Stimulated activated CD4-positive, alpha-beta T cell treated with anti-CD3 and anti-CD28 coated beads, Interleukin-4, amount 100 ng/mL, for 24 hours (primary cell): ENCODE data around the gene C16orf96.

Experiments used
- DNase-seq: peaks from one replicate; pipeline ENCODE4 v3.0.0-alpha.2; 2020

C16orf96 gene

GRCh38 chr16:4525634-4526277 is 30.4 kb upstream of the C16orf96 start:
- DNase-seq, result no peak

- DNase-seq, result peak; percentile 18
Observed at GRCh38 chr16:4529085-4530060, 26.8 kb upstream of the C16orf96 start.

- DNase-seq, result no peak
Observed at GRCh38 chr16:4531811-4532210, 24.3 kb upstream of the C16orf96 start.

- no peak for DNase-seq
Observed at GRCh38 chr16:4532238-4532637, 23.9 kb upstream of the C16orf96 start.

- DNase-seq, result no peak
Observed at GRCh38 chr16:4533490-4533889, 22.6 kb upstream of the C16orf96 start.

DNA sequence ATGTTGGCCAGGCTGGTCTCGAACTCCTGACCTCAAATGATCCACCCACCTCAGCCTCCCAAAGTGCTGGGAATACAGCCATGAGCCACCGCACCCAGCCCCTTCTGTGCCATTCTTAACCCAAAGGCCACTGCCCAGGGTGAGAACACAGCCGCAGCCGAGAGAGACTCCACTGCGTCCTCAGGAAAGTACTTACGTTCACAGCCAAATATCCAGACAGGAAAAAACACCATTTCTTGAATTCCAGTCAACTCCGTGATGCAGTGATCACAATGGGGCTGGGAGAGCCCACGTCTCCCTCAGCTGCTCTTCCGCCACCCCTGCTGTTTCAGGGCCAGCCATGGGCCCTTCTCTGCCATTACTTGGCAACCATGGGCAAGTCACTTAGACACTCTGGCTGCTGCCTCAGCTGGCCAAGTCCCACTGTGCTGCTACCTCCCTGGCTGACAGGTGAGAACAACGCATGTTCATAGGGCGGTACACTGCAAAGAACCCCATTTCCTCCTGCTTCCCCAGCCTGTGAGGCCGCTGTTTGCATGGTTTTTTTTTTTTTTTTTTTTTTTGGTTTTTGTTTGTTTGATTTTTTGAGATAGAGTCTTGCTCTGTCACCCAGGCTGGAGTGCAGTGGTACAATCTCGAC is 21.9 kb upstream of the C16orf96 start:
- DNase-seq, result no peak

DNA sequence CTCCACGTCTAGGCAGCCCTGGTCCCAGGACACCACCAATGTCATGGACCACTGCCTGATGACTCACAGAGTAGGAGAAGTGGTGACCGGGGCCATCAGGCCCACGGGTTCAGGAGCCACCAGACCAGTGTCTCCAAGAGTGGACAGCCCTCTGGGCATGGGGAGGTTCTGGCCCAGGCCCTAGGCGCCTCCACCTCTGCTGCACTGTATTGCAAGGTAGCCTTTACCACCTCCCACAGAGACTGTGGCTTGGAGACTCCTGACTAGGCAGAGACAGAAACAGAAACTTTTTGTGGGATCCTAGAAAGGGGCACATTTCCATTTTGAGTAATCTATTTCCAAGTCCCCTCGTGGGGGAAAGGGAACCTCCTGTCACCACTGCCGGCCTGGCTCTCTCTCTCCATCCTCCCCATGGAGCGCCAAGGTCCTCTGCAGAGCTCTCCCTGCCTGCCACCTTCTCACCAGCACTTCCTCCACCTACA is 20.5 kb upstream of the C16orf96 start:
- DNase-seq, result peak; percentile 40

DNA sequence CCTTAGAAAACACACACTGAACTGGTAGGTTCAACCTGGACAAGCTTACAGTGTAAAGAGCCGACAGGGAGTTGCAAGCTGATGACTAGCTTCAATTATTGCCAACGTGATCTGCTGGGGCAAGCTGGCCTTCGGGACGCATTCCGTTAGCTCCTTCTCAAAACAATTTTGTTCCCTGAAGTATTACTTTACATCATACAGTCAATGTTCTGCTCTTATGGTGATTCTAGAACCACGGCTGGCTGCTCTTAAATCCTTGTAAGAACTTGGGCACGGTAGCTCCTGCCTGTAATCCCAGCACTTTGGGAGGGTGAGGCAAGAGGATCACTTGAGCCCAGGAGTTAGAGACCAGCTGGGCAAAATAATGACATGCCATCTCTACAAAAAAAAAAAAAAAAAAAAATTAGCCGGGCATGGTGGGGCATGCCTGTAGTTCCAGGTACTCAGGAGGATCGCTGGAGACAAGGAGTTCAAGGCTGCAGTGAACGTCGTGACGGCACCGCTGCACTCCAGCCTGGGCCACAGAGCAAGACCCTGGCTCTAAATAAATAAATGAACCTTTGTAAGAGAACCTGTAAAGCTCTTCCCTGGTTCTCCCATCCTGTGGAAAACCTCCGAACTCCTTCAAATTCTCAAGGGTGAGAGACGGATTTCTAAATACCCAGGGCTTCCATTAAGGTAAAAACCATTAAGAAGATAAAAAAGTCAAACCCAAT is 19.6 kb upstream of the C16orf96 start:
- no peak for DNase-seq

GRCh38 chr16:4537376-4538343 is 18.5 kb upstream of the C16orf96 start:
- DNase-seq, result no peak

DNA sequence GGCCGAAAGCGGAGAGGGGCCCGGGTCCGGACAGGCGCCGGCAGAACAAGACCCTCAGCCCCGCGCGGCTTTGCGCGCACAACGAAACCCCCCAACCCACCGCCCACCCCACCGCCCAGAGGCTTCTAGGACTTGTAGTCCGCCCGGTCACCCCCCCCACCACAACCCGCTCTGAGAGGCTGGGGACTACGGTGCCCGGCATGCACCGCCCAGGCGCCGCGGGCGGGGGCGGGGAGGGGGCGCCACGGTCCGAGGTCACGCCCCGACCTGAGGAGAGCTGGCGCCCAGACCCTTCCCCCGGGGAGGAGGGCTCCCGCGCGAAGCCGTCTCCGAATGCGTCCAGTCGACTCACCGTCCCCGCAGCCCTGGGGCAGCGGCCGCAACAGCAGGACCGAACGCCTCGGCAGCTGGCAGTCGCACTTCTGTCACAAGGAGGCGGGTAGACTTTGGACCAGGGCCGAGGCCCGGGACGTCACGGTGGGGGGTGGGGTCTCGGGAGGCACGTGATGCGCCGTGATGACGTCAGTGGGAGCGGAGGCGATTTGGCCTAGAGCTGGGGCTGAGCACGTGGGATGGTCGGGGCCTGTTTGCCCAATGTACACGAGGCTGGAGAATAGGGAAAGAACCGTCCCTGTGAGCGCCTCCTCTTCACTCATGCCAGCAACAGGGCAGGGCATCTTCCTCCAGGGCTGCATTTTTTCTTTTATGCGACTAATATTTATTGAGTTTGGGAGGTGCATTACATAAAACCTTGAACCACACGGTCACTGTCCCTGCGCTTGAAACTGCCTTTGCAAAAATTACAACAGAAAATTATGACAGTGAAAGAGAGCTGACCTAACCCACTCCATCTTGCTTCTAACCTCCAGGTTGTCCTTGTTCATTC is 17.5 kb upstream of the C16orf96 start, which contains the start of gene CDIP1:
TSS of gene CDIP1 (minus strand) at position 424 of the 886 bp plus-strand sequence. CDS start 24,643 bp downstream, outside the sequence.
- DNase-seq, result peak; percentile 96

GRCh38 chr16:4539716-4540284 is 16.3 kb upstream of the C16orf96 start:
- DNase-seq, result no peak

DNA sequence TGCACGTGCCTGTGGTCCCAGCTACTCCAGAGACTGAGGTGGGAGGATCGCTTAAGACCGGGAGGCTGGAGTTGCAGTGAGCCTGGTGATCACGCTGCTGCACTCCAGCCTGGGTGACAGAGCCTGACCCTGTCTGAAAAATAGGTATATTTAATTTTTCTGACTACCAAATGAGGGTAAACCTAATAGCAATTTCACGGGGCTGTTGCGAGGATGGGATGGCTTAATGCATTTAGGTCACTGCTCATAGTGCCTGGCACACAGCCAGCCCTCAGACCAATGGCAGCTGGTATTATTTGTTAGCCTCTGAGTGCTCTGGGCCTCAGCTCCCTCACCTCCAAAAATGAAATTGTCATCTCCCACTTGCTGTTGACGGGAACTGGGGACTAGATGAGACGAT is 11.7 kb upstream of the C16orf96 start:
- DNase-seq, result no peak

- DNase-seq, result no peak
Observed at GRCh38 chr16:4548124-4548523, 8.0 kb upstream of the C16orf96 start.

DNA sequence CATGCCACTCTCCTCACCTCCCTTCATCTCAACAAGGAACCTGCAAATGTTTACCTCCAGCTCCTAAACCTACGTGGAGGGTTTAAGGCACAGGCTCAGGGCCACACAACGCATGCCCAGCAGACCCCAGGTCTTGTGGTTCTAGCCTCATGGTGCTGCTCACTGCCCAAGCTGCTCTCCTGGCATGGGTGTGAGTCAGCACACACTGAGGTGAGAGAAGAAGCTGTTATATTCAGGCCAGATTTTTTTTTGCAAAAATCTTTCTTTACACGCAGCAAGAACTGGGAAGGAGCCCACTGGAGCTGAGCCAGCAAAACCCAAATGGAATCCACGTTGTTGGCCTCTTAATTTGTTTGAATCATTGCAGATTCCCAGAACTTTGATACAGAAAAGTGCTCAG is 5.5 kb upstream of the C16orf96 start:
- DNase-seq, result no peak

DNA sequence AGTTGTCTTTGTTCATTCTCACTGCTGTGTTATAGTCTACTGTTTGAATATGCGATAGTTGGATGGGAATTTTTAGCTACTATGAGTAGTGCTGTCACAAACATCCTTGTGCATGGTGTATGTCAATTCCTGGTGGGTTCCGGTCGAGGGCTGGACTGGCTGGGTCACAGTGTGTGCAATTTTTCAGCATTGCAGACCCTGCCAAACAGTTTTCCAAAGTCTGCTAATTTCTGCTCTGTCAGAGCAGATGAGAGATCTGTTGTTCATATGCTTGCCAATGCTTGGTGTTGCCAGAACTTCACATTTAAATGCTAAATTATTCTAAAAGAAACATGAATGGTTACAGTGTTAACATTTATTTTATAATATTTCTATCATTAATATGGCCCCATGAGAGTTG is 3.6 kb upstream of the C16orf96 start:
- no peak for DNase-seq

- DNase-seq, result no peak
Observed at GRCh38 chr16:4556580-4556979, 440 bp downstream of the C16orf96 start.

- DNase-seq, result no peak
Observed at GRCh38 chr16:4557973-4558372, 1.8 kb downstream of the C16orf96 start.

GRCh38 chr16:4561596-4561995 is 5.5 kb downstream of the C16orf96 start:
- no peak for DNase-seq

- no peak for DNase-seq
Observed at GRCh38 chr16:4564661-4565267, 8.6 kb downstream of the C16orf96 start.

GRCh38 chr16:4566144-4566543 is 10.0 kb downstream of the C16orf96 start:
- DNase-seq, result no peak
